GM18870 (cell line): ENCODE measurements around the gene WDR64.

Experiments
- ATAC-seq: cut with Tn5 transposase; IDR thresholded peaks from one replicate; pipeline ENCODE4 v1.9.1; 2021; ENCODE audit warnings: moderate library complexity; ENCODE audit not compliant: unreplicated experiment

The WDR64 gene

GRCh38 chr1:241836941-241837340 lies 184.9 kb downstream of the WDR64 start:
- no peak for ATAC-seq

GRCh38 chr1:241837416-241837815 lies 185.3 kb downstream of the WDR64 start:
- ATAC-seq = no peak

- ATAC-seq = no peak
These were observed 185.8 kb downstream of the WDR64 start for GRCh38 chr1:241837901-241838300.

- no peak for ATAC-seq
These were observed 186.8 kb downstream of the WDR64 start for GRCh38 chr1:241838897-241839296.

GRCh38 chr1:241839369-241839979 lies 187.4 kb downstream of the WDR64 start:
- peak; percentile 85 for ATAC-seq

GRCh38 chr1:241840164-241840563 lies 188.1 kb downstream of the WDR64 start:
- no peak for ATAC-seq

- no peak for ATAC-seq
These were observed 189.6 kb downstream of the WDR64 start for GRCh38 chr1:241841691-241842090.

- no peak for ATAC-seq
These were observed 190.5 kb downstream of the WDR64 start for GRCh38 chr1:241842565-241842964.

- ATAC-seq = no peak
These were observed 192.5 kb downstream of the WDR64 start for GRCh38 chr1:241844593-241844992.

- no peak for ATAC-seq
These were observed 194.3 kb downstream of the WDR64 start for GRCh38 chr1:241846375-241846774.

GRCh38 chr1:241846862-241847539 lies 194.9 kb downstream of the WDR64 start:
- no peak for ATAC-seq

GRCh38 chr1:241847540-241847795 lies 195.4 kb downstream of the WDR64 start:
- no peak for ATAC-seq

- peak; percentile 96 for ATAC-seq
These were observed 196.0 kb downstream of the WDR64 start, which contains the start of gene EXO1 for GRCh38 chr1:241847796-241848685. Gene EXO1, plus strand, starts transcription at chr1:241848204. Its CDS starts 2,222 bp downstream, at chr1:241850426.

- no peak for ATAC-seq
These were observed 196.7 kb downstream of the WDR64 start for GRCh38 chr1:241848686-241849344.

- ATAC-seq = no peak
These were observed 197.2 kb downstream of the WDR64 start for GRCh38 chr1:241849345-241849695.
